HG03442 (cell line): Measurements from ENCODE around the gene M1AP.

Experiments used
- ATAC-seq: cut with Tn5 transposase; IDR thresholded peaks from one replicate; pipeline ENCODE4 v1.9.1; 2021; ENCODE audit warnings: mild to moderate bottlenecking, moderate library complexity; ENCODE audit not compliant: unreplicated experiment

M1AP gene

GRCh38 chr2:74599676-74600075 is 48.5 kb downstream of the M1AP start:
- no peak for ATAC-seq

GRCh38 chr2:74597410-74597809 is 50.7 kb downstream of the M1AP start:
- no peak for ATAC-seq

GRCh38 chr2:74596584-74596983 is 51.5 kb downstream of the M1AP start:
- ATAC-seq = no peak

DNA sequence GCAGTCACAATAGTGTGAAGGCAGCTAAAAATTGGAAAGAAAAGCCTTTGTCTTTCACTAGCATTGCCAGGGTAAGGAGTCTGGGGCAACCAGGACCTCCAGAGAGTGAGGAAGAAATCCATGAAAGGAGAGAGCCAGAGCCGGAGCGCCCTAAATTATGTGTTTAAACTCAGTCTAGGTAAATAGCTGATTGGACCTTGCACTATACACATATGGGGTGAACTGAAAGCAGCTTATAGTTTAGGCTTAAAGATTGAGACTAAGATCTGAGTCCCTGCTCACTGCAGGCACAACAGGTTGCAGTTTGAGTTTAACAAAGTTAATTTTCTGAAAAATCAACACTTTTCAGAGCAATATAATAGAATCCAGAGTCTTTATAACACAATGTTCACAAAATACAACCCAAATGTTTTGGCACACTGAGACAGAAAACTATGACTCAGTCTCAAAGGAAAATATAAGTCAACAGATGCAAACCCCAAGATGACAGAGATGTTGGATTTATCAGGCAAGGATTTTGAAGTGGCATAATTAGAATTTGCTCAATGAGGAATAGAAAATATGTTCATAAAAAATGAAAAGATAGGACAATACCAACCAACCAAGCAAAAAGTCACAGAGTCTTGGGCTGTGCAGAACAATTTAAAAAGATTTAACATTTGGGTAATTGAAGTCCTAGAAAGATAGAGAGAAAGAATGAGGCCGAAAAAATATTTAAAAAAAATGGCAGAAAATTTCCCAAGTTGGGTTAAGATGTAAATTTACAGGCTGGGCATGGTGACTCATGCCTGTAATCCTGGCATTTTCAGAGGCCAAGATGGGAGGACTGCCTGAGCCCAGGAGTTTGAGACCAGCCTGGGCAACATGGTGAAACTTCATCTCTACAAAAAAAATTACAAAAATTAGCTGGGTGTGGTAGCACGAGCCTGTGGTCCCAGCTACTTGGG is 54.0 kb downstream of the M1AP start:
- ATAC-seq = no peak

DNA sequence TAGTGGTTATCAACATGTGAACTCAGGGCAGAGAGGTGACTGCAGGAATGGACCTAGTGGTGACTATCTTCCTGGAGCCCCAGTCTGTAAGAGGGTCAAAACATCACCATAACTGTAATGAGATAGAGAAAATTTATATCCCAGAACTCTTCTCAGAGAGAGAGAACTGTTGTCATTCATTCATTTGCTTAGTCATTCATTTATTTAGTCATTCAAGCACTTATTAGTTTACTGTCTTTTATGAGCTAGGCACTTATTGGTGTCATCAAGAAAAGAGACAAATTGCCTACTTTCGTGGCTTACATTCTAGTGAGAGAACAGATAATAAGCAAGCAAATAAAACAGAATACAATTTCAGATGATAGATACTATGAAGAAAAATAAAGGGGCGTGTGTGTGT is 59.5 kb downstream of the M1AP start:
- no peak for ATAC-seq

DNA sequence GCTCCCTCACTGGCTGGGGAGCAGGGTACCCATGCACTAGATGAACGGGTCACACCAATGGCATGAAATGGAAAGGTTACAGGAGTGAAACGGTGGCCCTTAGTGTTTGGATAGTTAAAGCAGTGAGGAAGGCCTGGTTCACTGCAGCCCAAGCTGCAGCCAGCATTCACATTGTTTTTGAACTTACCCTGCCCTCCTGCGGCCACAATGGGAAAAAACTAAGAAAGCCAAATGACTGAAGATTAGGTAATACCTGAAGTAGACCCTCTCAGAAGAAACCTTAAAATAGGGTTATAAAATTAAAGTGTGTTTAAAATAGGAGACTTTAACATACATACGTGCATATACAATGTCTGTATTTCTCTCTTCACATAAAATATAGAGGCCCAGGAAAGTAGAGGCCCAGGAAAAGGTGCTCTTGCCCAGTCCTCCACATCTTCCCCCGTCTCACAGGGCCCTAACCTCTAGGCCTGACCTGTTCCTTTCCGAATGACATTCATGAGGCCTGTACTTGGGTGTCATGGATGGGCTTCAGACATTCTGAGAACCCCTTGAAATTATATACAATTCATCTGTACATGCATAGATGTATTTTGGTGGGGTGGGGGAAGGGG is 60.4 kb downstream of the M1AP start:
- peak; percentile 62 for ATAC-seq

GRCh38 chr2:74585406-74586185 is 62.5 kb downstream of the M1AP start:
- ATAC-seq = no peak

DNA sequence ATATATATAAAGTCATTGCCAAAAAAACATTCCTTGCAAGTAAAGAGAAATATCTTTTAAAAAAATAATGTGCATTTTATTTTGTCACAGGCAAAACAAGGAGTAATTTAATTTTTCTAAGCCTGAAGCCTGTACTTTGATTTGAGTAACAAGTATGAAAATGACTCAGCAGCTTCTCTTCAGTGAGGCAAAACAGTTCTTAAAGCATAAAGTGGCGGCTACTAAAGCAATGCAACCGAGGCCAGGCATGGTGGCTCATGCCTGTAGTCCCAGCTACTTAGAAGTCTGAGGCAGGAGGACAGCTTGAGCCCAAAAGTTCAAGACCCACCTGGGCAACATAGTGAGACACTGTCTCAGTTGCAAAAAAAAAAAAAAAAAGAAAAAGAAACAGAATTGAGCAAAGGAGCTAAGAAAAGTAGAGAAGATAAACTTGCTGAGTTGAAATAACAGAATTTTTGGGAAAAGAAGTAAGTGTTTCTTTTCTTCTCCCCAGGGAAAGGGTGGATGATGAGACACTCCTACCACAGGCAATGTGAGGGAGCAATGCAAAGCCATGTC is 64.0 kb downstream of the M1AP start:
- ATAC-seq = peak; percentile 69

DNA sequence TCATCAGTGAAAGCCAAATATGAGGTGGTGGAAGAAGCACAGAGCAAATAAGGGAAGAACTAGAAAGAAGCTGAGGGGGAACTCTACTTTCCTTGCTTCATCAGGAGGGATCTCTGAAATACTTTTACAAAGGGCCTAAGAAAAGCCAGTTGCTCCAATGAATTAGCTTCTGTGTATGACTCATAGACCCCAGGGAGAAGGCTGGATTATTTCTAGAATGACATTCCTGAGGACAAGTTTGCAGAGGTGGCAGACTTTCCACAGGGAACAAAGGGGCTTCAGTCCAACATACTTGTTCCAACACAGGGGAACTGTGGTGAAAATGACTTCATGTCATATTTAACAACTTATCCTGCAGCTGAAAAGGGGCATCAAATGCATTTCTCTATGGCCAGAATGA is 64.6 kb downstream of the M1AP start:
- no peak for ATAC-seq

DNA sequence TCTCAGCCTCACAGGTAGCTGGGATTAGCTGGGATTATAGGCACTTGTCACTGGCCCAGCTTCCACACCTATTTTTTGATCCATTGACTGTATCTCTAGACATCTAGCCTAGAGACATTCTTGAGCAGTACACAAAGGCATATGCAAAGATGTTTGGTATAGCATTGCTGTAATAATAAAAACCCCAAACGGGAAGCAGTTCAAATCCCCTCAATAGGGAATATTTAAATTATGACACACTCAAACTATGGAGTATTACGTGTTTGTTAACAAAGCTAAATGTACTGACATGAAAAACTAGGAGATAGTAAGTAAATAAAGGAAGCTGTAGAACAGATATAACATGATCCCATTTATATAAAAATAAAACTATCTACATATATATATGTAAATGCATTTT is 65.9 kb downstream of the M1AP start:
- ATAC-seq = no peak

DNA sequence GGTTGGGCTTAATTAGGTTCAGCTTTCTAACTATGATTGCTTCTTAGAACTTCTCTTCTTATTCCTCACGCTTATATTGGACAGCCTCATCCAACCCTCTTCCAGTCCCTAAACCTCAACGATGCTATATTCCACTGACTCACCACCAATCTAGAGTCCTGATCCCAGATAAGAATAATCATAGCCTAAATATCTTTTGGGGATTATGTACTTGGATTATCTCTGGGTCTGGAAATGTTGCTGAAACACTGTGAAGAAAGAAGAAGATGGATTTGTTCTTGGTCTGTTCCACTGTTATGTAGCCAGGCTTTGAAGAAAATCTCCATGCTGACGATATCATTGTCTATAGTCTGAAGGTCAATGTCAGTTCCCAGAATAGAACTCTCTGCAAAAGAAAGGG is 66.7 kb downstream of the M1AP start:
- ATAC-seq = no peak

GRCh38 chr2:74578408-74578807 is 69.7 kb downstream of the M1AP start:
- peak; percentile 52 for ATAC-seq

DNA sequence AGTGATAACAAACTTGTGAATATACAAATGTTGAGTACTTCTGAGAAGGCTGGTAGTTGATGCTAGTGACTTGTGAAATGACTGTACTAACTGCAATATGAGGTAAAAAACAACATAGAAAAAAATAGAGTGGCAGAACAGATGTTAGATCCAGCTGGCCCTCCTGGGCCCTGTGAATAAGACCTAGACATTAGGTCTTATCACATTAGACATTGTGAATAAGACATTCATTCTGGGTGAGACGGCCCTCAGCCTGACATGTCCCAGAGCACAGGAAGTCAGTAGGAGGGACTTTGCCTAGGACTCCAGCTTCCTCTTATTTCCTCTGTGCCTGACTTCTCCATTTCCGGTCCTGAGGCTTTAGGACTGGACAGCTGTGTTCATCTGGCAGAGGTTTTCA is 70.7 kb downstream of the M1AP start:
- ATAC-seq = peak; percentile 41

DNA sequence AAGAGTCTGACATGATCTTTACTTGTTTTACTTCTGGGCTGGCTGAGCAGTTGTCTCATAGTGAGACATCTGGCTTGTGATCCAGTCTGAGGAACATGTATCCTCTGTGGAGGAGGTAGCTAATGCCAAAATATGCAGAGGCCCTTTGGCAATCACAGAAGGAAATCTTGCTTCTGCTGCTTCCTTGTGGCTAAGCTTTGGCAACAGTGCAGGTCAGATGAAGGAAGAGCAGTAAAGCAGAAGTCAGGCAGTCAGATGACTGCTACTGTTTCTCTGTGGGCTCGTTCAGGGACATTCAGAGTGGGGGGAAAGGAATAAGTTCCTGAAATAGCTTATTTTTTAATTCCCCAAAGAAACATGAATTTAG is 71.3 kb downstream of the M1AP start:
- no peak for ATAC-seq

DNA sequence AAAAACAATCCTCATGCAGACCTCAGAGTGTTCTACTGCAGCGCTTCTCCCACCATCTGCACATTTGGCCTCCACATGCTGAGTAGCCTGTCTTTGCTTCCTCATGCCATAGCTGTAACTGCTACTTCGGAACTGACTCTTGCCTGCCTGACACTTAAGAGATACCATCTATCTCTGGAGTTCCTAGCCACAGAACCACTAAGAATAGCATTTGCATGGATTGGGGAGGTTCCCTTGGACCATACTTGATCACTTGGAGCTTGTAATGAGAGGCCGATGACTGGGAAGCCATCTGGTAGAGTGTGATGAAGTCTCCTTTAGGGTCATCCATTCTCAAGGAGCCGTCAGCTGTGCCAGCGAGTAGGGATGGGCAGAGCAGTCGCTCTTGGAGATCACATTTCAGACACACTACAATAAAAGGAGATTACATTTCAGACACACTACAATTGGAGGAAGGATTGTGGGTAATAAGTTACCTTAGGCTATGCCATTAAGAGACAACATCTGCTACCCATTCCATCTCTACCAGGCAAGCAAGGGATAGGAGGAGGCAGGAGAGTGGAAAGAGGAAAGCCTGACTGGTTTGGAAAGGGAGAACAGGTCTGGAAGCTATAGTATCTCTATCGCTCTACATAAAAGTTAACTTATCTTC is 71.8 kb downstream of the M1AP start:
- ATAC-seq = no peak

DNA sequence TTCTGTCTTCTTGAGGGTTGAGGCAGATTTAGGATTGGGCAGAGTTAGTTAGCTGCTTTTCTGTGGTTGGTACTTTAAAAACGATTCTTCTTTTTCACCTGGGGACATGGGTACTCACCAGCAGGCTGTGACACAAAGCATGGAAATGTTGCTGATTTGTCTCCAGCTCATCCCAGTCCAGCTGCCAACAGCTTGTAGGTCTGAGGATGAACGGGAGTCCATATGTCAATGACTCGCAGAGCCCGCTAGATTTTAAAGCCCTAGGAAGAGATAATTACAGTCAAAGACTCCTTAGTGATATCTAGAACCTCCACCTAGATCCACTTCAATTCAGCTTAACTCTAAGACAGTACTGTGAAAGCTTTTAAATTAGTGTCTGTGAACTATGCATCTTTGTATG is 72.8 kb downstream of the M1AP start:
- ATAC-seq = no peak

GRCh38 chr2:74573747-74574562 is 74.2 kb downstream of the M1AP start:
- ATAC-seq = peak; percentile 33

GRCh38 chr2:74572178-74572925 is 75.8 kb downstream of the M1AP start:
- no peak for ATAC-seq

DNA sequence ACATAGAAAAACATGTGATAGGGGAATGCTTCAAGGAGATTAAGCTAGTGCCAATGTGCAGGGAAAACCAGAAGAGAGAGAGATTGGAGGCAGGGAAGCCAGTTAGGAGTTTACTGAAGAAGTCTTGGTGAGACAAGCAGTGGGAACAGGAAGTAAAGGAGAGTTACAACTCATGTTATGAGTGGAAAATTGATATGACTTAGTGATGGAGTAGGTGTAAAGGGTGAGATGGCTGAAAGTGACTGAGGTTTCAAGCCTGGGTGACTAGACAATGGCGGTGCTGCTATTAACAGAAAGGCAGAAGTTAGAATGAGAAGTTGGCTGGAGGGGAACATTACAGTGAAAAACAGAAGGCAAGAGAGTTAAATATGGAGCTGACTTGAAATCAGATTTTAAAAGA is 77.1 kb downstream of the M1AP start:
- ATAC-seq = peak; percentile 70
